ENCODE data around the gene CXCL3. TPM values are rescaled to one million over a fixed set of nuclear protein-coding genes. Genes with fewer than 3 reads are reported as not detected.

CXCL3 gene
- polyA plus RNA-seq, 1 donor (not counting 4 experiments of a cell fraction or from before 2014, with no cell fraction given): 10.8 TPM

- TF ChIP-seq CTCF (optimal IDR thresholded peaks at IDR 0.05 in 1 of 3, IDR thresholded peaks at IDR 0.05 in 1 of 3, conservative IDR thresholded peaks at IDR 0.05 in 1 of 3; ENCODE audit: extremely low read depth in 1 of 3, insufficient read depth in 2 of 3, low read length in 3 of 3): no peak
- TF ChIP-seq EZH2 (IDR thresholded peaks at IDR 0.05; ENCODE audit: low read length): no peak
- H3K79me2 ChIP-seq (ENCODE audit: control insufficient read depth, insufficient read depth, low read length): no peaks in the 10 kb centered on the region
- dilution Hi-C loops (cut with MboI; ENCODE audit: extremely low pct_ligation_motif_present, low sequenced_read_pairs): no loop called here
- no peaks in the 10 kb centered on the region for H4K20me1 ChIP-seq (ENCODE audit: control insufficient read depth, extremely low read depth, insufficient read depth, low read length)
- H3K4me1 ChIP-seq (ENCODE audit: control insufficient read depth, extremely low read depth, insufficient read depth, low read length): peaks cover 4% of the 10 kb centered on the region
- DNase-seq (ENCODE audit: low read depth, low spot score) (no peak), FAIRE-seq (no peak)
- no peaks in the 10 kb centered on the region for H3K27me3 ChIP-seq (ENCODE audit: control insufficient read depth, extremely low read depth, insufficient read depth, low read length)
- H3K27ac ChIP-seq (ENCODE audit: control insufficient read depth, insufficient read depth, low read length): no peak overlapping the region
- H3K9me1 ChIP-seq (ENCODE audit: control insufficient read depth, extremely low read depth, insufficient read depth, low read length): no peaks in the 10 kb centered on the region
- no peak overlapping the region for H3K9ac ChIP-seq (ENCODE audit: control insufficient read depth, extremely low read depth, insufficient read depth, low read length)
- H3K36me3 ChIP-seq (ENCODE audit: control insufficient read depth in 2 of 2, extremely low read depth in 1 of 2, insufficient read depth in 2 of 2, low read length in 2 of 2): no peaks in the 10 kb centered on the region
- H3K4me2 ChIP-seq (ENCODE audit: control insufficient read depth, extremely low read depth, insufficient read depth, low read depth, low read length): no peak overlapping the region
- no peak overlapping the region for H2AFZ ChIP-seq (ENCODE audit: control insufficient read depth, low read length)
- H3K4me3 ChIP-seq (ENCODE audit: control insufficient read depth in 2 of 3, extremely low read depth in 1 of 3, insufficient read depth in 2 of 3, low read depth in 1 of 3, low read length in 3 of 3): no peak overlapping the region
- H3K9me3 ChIP-seq (ENCODE audit: control insufficient read depth, low read depth, low read length): no peaks in the 10 kb centered on the region
Measured at GRCh38 chr4:74018771-74019170, 19.7 kb downstream of the CXCL3 start.

- Histone ChIP-seq H3K36me3 (ENCODE audit: control insufficient read depth in 2 of 2, extremely low read depth in 1 of 2, insufficient read depth in 2 of 2, low read length in 2 of 2) (no peaks in the 10 kb centered on the region), H3K4me2 (ENCODE audit: control insufficient read depth, extremely low read depth, insufficient read depth, low read depth, low read length) (no peak overlapping the region), H3K9me1 (ENCODE audit: control insufficient read depth, extremely low read depth, insufficient read depth, low read length) (no peaks in the 10 kb centered on the region), H3K9ac (ENCODE audit: control insufficient read depth, extremely low read depth, insufficient read depth, low read length) (no peak overlapping the region), H4K20me1 (ENCODE audit: control insufficient read depth, extremely low read depth, insufficient read depth, low read length) (no peaks in the 10 kb centered on the region), H3K4me3 (ENCODE audit: control insufficient read depth in 2 of 3, extremely low read depth in 1 of 3, insufficient read depth in 2 of 3, low read depth in 1 of 3, low read length in 3 of 3) (no peak overlapping the region), H3K27me3 (ENCODE audit: control insufficient read depth, extremely low read depth, insufficient read depth, low read length) (no peaks in the 10 kb centered on the region), H3K79me2 (ENCODE audit: control insufficient read depth, insufficient read depth, low read length) (no peaks in the 10 kb centered on the region), H2AFZ (ENCODE audit: control insufficient read depth, low read length) (no peak overlapping the region), H3K4me1 (ENCODE audit: control insufficient read depth, extremely low read depth, insufficient read depth, low read length) (peaks cover 4% of the 10 kb centered on the region), H3K9me3 (ENCODE audit: control insufficient read depth, low read depth, low read length) (no peaks in the 10 kb centered on the region), H3K27ac (ENCODE audit: control insufficient read depth, insufficient read depth, low read length) (no peak overlapping the region)
- FAIRE-seq (no peak), DNase-seq (ENCODE audit: low read depth, low spot score) (no peak)
- no peak for TF ChIP-seq CTCF (optimal IDR thresholded peaks at IDR 0.05 in 1 of 3, IDR thresholded peaks at IDR 0.05 in 1 of 3, conservative IDR thresholded peaks at IDR 0.05 in 1 of 3; ENCODE audit: extremely low read depth in 1 of 3, insufficient read depth in 2 of 3, low read length in 3 of 3)
- no peak for TF ChIP-seq EZH2 (IDR thresholded peaks at IDR 0.05; ENCODE audit: low read length)
- dilution Hi-C loops (cut with MboI; ENCODE audit: extremely low pct_ligation_motif_present, low sequenced_read_pairs): no loop called here
Measured at GRCh38 chr4:74018116-74018515, 20.4 kb downstream of the CXCL3 start.

Measured in keratinocyte (primary cell).